Glutamatergic neuron (in vitro differentiated cells): Measurements from ENCODE around the gene NTNG1. TPM values are rescaled to one million over a fixed set of nuclear protein-coding genes. Genes with fewer than 3 reads are reported as not detected.

Source experiments
- DNase-seq: peaks from one replicate; pipeline ENCODE4 v3.0.0; 2022
- H3K27ac Mint-ChIP-seq: one replicate; pipeline ENCODE4 v1.8.0; 2020; ENCODE audit warnings: mild to moderate bottlenecking, mixed read lengths, inconsistent platforms; ENCODE audit not compliant: unreplicated experiment
- H3K27me3 Mint-ChIP-seq: one replicate; pipeline ENCODE4 v1.8.0; 2020; ENCODE audit warnings: mild to moderate bottlenecking, moderate library complexity, mixed read lengths, inconsistent platforms; ENCODE audit not compliant: unreplicated experiment
- H3K36me3 Mint-ChIP-seq: one replicate; pipeline ENCODE4 v1.8.0; 2020; ENCODE audit warnings: mild to moderate bottlenecking, mixed read lengths, inconsistent platforms; ENCODE audit not compliant: unreplicated experiment
- H3K4me1 Mint-ChIP-seq: one replicate; pipeline ENCODE4 v1.8.0; 2020; ENCODE audit warnings: mild to moderate bottlenecking, low read depth, mixed read lengths, inconsistent platforms; ENCODE audit not compliant: unreplicated experiment
- H3K4me3 Mint-ChIP-seq: one replicate; pipeline ENCODE4 v1.8.0; 2020; ENCODE audit warnings: mild to moderate bottlenecking, mixed read lengths, inconsistent platforms; ENCODE audit not compliant: unreplicated experiment
- H3K9me3 Mint-ChIP-seq: one replicate; pipeline ENCODE4 v1.8.0; 2020; ENCODE audit warnings: mild to moderate bottlenecking, moderate library complexity, mixed read lengths, inconsistent platforms; ENCODE audit not compliant: unreplicated experiment
- CTCF ChIP-seq: fragments of 200-600 bp; sonication (generic); IDR thresholded peaks from one replicate; pipeline ENCODE4 v1.5.0; 2021; ENCODE audit not compliant: partially characterized antibody, unreplicated experiment
- total RNA-seq: library from RNA; stranded (reverse); fragmentation: NEBNext Ultra II Directional; extraction: Animal tissue kit (Norgen Biotek cat#: 25700); gene quantifications from one replicate; pipeline ENCODE4 v1.2.1, GENCODE V29; 2021; ENCODE audit not compliant: unreplicated experiment

Gene NTNG1
- total RNA-seq, 1 donor from 2014 or later, result 3.2 TPM

- Mint-ChIP-seq H3K4me1 (no peaks in the 10 kb centered on the region), H3K9me3 (no peaks in the 10 kb centered on the region), H3K27me3 (no peaks in the 10 kb centered on the region), H3K36me3 (no peaks in the 10 kb centered on the region), H3K4me3 (no peak overlapping the region), H3K27ac (no peak overlapping the region)
- DNase-seq, result no peak
- no peak for TF ChIP-seq CTCF
These were observed 18.6 kb upstream of the NTNG1 start for GRCh38 chr1:107122225-107122624.

- Mint-ChIP-seq H3K27ac (no peak overlapping the region), H3K36me3 (no peaks in the 10 kb centered on the region), H3K4me1 (no peaks in the 10 kb centered on the region), H3K27me3 (no peaks in the 10 kb centered on the region), H3K9me3 (no peaks in the 10 kb centered on the region), H3K4me3 (no peak overlapping the region)
- no peak for DNase-seq
- no peak for TF ChIP-seq CTCF
These were observed 17.1 kb upstream of the NTNG1 start for GRCh38 chr1:107123741-107124140.

GRCh38 chr1:107124694-107125093 is 16.1 kb upstream of the NTNG1 start:
- no peak overlapping the region for H3K27ac Mint-ChIP-seq
- no peak for TF ChIP-seq CTCF
- H3K36me3 Mint-ChIP-seq, result no peaks in the 10 kb centered on the region
- no peaks in the 10 kb centered on the region for H3K27me3 Mint-ChIP-seq
- no peaks in the 10 kb centered on the region for H3K9me3 Mint-ChIP-seq
- H3K4me1 Mint-ChIP-seq, result no peaks in the 10 kb centered on the region
- DNase-seq, result no peak
- H3K4me3 Mint-ChIP-seq, result no peak overlapping the region

- Mint-ChIP-seq H3K4me3 (no peak overlapping the region), H3K27ac (no peak overlapping the region), H3K27me3 (no peaks in the 10 kb centered on the region), H3K36me3 (no peaks in the 10 kb centered on the region), H3K9me3 (no peaks in the 10 kb centered on the region), H3K4me1 (no peaks in the 10 kb centered on the region)
- no peak for TF ChIP-seq CTCF
- no peak for DNase-seq
These were observed 8.6 kb upstream of the NTNG1 start for GRCh38 chr1:107132195-107132594.

- no peak overlapping the region for H3K27ac Mint-ChIP-seq
- no peaks in the 10 kb centered on the region for H3K9me3 Mint-ChIP-seq
- no peaks in the 10 kb centered on the region for H3K36me3 Mint-ChIP-seq
These were observed 8.1 kb upstream of the NTNG1 start for GRCh38 chr1:107132780-107133179.

More at GRCh38 chr1:107132780-107133179, 8.1 kb upstream of the NTNG1 start:
- TF ChIP-seq CTCF, result no peak
- Mint-ChIP-seq H3K27me3 (no peaks in the 10 kb centered on the region), H3K4me3 (no peak overlapping the region), H3K4me1 (no peaks in the 10 kb centered on the region)
- DNase-seq, result no peak
